GM20000 (cell line): ENCODE measurements around the gene PARVA.

Experiments
- DNase-seq: peaks from one replicate; pipeline ENCODE4 v3.0.0; 2012; ENCODE audit warnings: low spot score
- TF ChIP-seq, protein P1 (sequence below): IDR thresholded peaks from 2 replicates; pipeline ENCODE4 v1.5.1; 2012; ENCODE audit warnings: mild to moderate bottlenecking, control low read depth; ENCODE audit errors: extremely low read depth, missing control alignments

Gene PARVA

DNA sequence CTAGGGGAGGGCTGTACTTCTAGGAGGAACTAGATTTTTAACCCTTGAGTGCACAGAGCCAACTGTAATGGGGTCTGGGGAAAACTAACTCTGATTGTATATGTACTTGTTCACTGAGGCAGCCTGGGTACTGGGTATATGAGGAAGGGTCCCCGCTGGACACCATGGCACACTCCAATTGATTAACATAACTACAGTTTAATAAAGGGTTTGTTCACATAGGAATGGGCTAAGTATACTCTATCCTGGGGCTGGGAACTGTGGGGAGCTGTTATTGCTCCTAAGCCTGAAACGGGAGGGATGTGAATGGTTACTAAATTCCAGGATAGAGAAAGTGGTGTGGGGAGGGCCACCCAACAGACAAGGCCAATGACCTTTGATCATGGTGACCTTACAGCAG is 67.6 kb downstream of the PARVA start:
- no peak for DNase-seq
- TF ChIP-seq, protein P1, sequence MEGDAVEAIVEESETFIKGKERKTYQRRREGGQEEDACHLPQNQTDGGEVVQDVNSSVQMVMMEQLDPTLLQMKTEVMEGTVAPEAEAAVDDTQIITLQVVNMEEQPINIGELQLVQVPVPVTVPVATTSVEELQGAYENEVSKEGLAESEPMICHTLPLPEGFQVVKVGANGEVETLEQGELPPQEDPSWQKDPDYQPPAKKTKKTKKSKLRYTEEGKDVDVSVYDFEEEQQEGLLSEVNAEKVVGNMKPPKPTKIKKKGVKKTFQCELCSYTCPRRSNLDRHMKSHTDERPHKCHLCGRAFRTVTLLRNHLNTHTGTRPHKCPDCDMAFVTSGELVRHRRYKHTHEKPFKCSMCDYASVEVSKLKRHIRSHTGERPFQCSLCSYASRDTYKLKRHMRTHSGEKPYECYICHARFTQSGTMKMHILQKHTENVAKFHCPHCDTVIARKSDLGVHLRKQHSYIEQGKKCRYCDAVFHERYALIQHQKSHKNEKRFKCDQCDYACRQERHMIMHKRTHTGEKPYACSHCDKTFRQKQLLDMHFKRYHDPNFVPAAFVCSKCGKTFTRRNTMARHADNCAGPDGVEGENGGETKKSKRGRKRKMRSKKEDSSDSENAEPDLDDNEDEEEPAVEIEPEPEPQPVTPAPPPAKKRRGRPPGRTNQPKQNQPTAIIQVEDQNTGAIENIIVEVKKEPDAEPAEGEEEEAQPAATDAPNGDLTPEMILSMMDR = no peak

DNA sequence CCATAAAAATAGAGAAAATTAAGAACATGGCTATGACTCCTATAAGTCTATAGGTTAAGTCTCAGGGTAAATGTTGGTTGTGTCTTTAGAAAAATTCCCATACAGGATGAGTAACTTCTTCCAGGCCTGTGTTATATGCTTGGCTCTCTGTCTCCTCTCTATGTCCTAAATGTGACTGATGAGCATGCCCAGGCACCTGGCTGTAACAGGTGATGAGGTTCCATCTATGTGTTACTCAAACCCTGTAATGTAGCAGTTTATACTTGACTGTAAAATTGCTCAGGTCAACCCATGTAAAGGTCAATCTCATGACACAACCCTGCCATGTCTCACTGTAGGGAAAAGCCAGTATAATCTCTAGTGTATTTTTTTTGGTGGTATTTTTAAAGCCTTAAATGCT is 69.5 kb downstream of the PARVA start:
- no peak for DNase-seq
- TF ChIP-seq, protein P1 = no peak

GRCh38 chr11:12448131-12448939 is 71.0 kb downstream of the PARVA start:
- no peak for DNase-seq

DNA sequence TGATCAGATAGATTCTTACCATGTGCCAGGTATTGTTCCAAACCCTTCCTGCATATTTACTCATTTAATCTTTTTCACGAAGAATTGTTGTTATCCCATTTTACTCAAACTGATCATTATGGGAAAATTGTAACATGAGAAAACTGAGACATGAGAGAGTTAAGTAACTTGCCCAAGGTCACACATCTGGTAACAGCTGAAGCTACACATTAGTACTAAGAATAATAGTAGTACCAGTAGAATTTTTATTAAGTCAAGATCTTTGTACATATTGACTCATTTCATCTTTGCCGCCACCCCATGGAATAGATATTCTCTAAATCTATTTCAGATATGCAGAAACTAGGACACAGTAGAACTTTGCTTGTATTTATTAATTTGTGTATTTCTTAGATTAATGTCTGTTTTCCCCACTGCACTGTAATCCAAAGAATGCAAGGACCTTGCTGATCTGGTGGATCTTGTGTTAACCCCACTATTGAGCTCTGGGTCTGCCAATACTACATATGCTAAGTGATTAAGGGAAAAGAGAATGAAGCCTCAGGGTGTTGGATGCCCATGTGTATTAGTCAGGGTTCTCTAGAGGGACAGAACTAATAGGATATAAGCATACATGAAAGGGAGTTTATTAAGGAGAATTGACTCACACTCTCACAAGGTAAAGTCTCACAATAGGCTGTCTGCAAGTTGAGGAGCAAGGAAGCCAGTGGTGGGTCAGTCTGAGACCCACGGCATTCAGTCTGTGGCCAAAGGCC is 72.8 kb downstream of the PARVA start:
- no peak for DNase-seq
- TF ChIP-seq, protein P1 = no peak

More at GRCh38 chr11:12448131-12448939, 71.0 kb downstream of the PARVA start:
- TF ChIP-seq, protein P1 = no peak

DNA sequence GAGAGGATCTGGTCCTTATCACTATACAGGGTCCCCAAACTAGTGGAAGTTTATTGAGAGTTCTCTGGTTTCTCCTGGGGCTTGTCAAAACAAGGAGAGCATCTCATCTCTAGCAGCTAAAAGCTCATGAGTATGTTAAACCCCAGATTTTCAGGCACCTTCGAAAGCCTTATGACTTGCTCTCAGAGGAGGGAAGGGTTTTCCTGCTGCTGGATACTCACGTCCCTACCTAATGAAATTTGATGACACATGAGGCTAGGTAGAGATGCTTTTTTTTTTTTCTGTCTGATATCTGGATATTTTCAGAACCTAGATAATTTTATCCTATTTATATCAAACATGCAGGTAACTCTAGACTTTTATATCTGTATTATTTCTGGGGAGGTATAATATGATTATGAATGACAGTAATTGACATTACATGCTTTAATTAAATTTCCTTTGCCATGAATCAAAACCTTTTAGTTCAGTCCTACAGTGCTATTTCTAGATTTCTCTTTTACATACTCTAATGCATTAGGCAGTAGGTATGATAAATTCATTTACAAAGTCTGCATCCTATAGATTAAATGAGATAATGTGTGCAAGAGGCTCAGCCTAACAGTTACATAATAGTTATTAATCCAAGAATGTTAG is 73.9 kb downstream of the PARVA start:
- no peak for DNase-seq
- TF ChIP-seq, protein P1 = no peak

DNA sequence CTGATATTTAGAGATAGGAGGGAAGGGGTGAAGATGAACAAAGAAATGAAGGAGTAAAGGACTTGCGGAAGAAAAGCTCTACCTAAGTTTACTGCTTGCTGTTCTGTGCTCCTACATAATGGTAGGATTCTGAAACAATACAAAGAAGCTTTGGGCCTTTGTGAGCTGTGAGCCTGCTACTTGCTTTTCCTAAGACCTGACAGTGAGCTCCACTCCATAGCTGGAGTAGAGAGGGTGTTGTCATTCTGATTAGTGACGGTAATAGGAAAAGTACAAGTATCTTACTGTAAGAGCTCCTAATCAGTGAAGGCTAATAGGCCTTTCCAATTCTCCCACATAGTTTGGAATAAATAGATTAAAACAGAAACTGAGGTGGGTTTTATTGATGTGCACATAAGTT is 75.9 kb downstream of the PARVA start:
- TF ChIP-seq, protein P1 = no peak
- no peak for DNase-seq

DNA sequence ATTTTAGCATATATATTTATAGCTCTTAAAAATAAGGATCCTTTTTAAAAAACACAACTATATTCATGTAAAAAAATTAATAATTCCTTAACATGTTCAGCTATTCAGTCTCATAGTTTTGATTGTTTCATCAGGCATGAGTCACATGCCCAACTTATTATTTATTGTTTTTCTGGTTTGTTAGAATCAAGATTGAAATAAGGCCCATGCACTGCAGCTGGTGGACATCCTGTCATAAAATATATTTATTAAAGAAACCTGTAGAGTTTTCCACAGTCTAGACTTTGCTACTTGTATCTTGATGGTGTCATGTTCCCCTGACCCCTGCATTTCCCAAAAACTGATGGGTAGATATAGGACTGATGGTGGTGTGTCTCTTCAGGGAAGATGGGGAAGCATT is 77.4 kb downstream of the PARVA start:
- DNase-seq = no peak

More for the DNA sequence above, 77.4 kb downstream of the PARVA start:
- TF ChIP-seq, protein P1 = no peak
